ENCODE results near the gene ZFYVE21.

Gene ZFYVE21

DNA sequence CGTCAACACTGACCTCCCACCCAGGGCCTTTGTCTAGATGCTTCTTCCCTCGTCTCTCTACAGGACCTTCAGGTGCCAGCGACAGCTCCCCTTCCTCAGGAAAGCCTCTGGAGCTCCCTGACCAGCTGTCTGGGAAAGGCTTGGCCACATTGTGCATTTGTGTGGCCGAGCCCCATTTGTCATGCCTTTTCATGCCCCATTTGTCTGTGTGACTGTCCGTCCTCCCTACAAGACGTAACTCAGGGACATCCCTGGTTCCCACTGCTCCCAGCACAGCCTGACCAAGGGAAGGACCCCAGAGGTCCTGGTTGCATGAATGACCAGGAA lies 23.8 kb downstream of the ZFYVE21 start:
- DNase-seq = no peak

DNA sequence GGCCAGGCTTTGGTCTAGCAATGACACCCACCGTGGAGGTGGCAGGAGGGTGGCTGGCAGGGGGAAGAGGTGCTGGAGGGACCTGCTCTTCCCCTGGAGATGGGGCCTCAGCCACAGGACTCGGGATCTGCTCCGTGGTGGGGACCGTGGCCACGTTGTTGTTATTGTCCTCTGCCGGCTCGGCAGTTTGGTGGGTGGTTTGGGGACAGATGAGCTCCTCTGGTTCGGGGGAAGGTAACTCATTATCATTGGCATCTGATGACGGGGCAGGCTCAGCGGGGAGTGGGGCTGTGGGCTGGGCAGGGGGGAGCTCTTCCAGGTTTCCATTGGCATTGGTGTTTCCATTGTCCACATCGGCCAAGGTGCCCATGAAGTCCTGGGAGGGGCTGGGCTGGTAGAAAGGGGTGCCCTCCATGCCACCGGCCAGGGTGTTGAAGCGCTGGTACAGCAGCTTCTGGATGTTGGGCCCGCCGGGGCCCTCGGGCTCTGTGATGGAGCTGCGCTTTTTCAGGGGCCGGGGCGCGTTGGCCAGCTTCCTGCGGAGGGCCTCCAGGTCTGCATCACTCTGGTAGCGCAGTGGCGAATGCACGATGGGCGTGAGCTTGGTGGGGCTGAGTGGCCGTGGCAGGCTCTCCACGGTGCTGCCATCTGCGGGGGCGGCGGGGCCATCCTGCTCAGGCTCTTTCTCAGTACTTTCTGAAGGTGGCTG lies 24.3 kb downstream of the ZFYVE21 start:
- DNase-seq = no peak

DNA sequence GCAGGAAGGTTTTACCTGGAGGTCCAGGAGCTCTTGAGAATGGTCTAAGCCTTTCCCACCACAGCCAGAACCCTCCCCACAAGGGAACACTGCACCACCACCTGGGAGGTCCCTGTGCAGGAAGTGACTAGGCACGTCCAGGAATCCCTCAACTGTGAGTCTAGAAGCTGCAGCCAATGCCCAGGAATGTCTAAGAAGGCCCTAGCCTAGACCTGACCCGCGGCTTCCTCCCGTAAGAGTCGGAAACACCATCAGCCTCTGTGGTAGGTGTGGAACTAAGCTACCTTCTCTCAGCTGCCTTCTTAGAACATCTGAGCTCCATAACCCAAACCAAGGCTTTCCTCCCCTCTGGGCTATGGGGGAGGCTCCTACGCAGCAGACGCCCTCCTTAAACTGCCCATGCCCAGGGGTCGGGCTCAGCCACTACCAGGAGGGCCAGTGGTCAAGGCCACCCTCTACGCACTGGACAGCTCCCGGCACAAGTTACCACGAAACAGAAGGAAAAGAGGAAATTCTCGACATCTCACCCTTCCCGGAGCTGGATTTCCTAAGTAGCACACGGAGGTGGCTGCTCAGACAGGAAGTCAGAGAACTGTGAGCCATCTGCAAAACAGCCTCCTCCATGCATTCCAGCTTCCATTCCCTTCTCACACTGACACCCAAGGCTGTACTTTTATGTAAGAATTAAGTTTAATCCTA lies 25.5 kb downstream of the ZFYVE21 start:
- no peak for DNase-seq

DNA sequence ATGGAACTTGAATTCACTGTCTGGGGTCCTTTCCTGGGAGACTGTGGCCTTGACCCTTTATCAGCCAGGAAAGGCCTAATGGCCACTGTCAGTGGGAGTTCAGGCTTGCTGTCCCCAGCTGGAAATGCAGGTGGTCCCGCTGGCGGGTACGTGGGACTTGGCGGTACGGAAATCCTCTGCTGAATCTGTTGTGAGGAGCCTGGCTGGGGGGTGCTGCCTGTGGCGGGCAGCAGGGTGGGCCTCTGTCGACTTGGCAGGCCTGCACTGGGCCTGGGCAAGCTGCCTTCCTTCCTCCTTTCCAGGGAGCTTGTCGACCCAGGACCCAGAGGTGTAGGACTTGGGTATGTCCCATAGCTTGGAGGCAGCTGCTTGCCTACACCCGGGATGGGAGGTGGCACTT lies 26.3 kb downstream of the ZFYVE21 start:
- DNase-seq = no peak

DNA sequence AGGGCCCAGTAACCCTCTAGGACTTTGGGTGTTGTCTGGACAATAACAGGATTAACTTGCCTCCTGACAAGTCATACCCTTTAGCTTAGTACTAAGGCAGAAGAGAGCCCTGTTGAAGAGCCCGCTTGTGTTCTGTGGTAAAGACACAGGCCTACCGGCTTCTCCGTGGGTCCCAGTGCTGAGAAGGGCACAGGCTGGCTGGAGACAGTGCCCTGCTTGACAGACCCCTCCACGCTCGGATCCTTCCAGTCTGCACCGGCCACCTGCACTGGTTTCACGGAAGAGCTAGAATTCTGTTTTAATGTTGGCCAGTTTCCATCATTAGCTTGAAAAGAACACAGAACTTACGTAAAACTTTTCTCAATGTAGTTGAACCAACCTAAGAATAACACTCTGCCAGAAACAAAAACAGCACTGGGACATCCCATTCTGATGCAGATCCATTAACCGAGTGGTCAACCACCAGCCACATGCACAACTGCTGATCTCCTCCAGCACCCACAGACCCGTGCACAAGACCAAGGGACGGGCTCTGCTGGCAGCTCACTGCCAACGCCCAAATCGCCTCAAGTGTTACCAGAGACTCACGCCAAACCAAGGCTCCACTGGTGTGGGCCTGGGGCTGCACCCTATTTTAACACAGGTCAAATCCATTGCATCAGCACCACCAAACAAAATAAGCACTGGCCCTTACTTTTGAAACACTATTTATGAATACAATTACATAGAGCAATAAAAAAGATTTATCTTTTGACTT lies 27.1 kb downstream of the ZFYVE21 start:
- no peak for DNase-seq

DNA sequence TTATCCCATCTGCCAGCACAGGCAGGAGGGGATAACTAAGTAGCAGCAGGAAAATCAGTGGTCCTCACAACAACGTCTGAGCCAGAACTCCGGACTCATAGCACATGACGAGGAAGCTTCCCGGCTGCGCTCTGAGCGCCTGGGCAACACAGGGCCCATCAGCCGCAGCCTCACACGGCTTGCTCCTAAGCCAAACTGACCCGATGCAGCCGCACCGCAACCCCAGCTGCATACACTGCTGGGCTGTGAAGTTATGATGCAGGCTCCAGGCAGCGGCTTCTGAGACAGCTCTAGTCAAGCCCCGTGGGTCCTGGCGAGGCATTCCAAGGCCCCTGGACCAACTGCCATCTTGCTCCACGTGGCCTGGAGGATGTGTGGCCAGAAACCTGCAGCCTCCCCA lies 28.1 kb downstream of the ZFYVE21 start:
- no peak for DNase-seq

DNA sequence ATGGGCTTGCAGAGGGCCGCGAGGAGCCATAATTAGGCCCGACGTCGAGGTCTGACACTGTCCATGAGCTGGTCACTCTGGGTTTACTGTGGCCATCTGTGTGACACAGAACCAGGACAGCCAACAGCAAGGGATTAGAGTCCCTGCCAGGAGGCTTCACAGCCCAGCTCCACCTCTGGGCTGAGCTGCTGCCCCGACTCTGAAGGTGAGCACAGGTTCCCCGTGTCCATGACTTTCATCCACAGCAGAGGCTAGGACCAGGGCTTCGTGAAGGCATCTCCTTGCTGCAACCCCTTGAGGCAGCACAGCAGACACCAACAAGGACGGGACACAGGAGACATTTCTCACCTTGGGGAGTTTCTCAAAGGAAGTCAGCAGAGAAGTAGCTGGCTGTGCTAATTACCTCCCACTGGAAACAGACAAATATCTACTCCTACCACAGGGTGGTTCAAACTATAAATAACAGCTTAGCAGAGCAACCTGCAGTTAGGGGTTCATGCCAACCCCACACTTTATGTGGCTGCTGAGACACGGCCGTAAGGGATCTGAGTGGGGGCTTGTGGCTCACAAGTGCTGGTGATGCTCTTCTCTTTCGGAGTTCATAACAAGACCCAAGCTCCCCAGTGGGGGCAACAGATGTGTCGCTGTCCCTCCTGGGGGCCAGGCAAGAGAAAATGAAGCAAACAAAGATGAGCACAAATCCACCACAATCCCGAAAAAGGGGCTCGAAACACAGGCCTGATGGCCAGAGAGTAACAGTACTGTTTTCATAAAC lies 29.2 kb downstream of the ZFYVE21 start:
- no peak for DNase-seq

DNA sequence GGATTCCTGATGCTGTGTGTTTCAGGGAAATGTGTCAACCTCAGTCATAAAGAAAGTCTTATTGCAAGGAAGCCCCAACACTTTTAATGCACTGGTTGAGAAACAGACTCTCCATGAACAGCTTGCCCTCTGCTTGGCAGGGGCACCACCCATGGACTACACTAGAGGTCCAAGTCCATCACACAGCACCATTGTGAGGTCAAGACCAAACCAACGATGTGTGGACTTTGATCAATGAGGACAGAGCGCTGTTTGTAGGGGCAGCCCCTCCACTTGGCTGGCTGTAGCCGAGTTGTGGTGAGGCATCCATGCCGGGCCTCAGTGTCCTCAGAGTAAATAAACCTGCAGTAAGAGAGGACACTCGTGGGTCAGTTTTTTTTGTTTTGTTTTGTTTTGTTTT lies 29.8 kb downstream of the ZFYVE21 start:
- no peak for DNase-seq

DNA sequence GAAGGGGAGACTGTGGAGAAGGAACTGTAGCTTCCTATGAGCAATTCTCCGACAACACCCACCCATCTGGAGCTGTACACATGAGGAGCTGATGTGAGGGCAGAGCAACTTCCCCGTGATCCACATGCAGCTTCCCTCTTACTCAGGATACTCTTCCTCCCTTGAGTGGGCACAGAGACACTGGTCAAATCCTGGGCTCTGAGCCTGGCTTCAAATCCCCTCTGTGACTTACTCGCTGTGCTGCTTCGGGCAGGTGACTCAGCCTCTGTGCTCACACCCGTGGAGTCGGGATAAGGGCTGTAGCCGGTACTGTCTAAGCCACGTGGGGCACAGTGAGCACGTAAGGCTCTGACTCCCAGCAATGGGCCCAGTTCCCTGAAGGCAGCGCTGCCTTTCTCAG lies 31.1 kb downstream of the ZFYVE21 start:
- DNase-seq = no peak

DNA sequence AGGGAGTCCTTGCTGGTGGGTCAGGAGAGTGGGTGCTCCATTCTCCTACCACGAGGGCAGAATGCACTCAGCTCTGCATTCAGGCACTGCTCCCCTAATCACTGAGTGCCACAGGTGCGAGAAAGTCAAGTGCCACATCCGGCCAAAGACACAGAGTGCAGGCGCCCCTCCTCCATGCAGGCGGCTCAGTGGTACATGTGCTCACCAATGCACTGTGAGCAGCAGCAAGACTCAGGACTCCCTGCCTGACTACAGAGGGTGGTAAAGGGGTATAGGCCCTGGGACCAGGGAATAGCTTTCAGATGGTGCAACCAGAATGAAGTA lies 32.9 kb downstream of the ZFYVE21 start:
- peak; percentile 52 for DNase-seq

DNA sequence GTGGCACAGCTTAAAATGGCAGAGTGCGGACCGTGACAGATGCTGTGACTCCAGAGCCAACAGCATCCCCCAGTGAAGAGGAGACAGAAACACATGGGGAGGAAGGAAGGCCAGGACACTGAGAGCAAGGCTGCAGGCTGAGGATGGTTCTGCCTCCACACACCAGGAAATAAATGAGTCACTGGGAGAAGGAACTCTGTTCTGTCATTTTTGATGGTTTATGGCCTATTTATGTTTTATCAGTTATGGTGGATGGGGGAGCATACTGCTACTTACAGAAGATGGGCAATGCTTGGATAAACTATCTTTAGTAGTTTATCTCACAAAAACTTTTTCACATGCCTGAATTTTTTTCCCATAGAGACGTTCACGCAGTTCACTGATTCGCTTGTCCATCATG lies 33.8 kb downstream of the ZFYVE21 start:
- no peak for DNase-seq

DNA sequence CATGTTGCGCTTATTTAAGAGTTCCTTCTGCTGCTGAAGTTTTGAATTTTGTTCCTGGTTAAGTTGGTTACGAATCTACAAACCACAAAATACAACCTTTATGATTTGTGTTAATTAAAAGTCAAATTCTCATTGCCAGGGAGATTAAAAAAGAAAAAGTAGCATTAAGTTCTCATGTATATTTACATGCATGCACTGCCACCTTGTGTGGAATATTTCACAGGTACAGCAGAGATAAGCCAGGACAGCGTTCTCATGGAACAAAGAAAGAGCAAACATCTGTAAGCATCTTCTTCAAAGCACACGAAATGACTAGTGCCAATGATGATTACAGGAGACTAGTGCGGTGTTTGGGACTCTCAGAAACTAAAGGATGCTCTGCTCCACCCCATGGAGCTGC lies 34.2 kb downstream of the ZFYVE21 start:
- no peak for DNase-seq

DNA sequence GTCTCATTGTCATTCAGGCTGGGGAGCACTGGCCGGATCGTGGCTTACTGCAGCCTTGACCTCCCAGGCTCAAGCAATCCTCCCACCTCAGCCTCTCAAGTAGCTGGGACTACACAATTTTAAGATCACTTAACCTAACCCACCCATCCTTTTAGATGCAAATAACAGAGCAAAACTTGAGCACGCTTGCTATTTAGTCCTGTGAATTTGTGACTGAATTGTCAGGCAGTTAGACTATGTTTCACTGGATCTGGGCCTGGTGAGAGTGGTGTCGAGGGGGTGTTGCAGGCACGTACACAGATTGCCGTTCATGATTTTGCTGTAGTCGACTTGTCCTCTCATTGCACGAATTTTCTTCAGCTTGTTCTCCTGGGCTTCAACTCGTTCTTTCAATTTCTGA lies 38.2 kb downstream of the ZFYVE21 start:
- DNase-seq = no peak

DNA sequence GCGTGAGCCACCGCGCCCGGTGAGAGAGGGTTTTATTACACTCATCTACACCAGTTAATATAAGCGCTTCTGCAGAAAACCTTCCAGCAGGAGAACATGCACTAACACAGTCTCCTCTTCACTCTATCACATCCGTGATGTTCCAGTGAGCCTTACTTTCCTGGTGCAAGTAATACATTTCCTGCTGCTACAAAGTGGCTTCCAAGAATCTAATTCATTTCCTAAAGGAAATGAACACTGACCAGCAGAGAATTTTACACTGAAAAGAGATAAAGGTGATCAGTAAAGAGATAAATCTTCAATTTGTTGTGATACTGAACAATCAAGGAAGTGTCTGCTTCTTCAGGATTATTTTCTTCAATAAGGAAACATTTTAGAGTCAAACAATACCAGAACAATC lies 39.5 kb downstream of the ZFYVE21 start:
- DNase-seq = no peak

DNA sequence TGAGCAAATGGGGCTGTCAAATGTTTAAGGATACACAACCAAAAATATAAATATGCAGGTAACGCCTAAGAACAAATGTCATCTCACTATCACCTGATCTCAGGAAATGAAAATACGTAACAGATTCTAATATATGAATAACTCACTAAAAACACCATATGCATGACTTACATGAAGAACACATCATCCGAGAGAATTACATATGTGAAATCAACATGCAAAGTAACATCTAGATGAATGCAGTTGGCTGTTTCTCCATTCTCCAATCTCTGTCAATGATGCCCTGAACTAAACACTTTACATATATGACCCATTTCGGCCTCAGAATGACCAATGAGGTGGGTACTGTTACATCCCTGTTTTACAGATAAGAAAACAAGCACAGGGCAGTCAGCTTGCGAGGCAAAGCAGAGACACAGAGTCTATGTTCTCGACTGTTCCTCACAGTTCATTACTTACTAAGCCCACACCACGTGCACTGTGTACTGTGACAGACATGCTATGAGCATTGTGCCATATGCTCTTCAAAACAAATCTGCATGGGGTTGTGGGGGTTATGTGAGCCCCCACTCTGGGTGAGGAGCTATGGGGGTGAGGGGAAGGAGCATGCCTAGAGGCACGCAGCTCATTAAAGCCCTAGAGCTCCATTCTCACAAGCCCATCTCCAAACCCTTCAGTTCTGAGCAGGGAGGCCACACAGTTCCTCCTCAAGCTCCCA lies 42.6 kb downstream of the ZFYVE21 start:
- no peak for DNase-seq

DNA sequence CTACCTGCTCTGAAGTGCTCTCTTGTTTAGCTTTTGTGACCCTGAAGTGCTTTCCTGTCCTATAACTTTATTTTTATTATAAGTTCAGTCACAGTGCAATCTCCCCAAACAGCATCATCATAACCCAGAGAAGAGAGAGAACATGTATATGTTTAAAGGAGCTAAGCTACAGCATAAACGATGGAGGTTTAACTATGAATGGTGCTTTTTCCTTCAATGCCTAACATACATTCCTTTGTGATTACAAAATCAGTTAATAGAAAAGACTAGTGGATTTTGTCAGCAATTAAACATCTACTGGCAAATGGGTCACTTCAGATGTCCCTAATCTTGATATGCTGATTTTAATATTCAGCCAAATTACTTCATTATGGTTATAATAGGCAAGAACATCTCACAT lies 46.4 kb downstream of the ZFYVE21 start:
- no peak for DNase-seq

DNA sequence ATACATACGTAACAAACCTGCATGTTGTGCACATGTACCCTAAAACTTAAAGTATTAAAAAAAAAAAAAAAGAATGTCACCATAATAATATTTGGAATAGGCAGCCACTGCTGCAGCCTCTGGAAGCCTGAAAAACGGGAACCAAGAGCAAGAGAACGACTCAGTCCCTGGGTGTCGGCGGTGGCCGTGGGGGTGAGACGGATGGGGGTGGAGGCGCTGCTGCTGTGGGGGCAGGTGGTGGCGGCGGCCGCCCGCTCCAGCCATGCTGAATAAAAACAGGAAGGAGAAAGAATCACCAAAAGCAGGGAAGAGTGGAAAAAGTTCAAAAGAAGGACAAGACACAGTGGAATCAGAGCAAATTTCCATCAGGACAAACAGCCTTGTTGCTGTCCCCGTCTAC lies 46.9 kb downstream of the ZFYVE21 start:
- DNase-seq = no peak

DNA sequence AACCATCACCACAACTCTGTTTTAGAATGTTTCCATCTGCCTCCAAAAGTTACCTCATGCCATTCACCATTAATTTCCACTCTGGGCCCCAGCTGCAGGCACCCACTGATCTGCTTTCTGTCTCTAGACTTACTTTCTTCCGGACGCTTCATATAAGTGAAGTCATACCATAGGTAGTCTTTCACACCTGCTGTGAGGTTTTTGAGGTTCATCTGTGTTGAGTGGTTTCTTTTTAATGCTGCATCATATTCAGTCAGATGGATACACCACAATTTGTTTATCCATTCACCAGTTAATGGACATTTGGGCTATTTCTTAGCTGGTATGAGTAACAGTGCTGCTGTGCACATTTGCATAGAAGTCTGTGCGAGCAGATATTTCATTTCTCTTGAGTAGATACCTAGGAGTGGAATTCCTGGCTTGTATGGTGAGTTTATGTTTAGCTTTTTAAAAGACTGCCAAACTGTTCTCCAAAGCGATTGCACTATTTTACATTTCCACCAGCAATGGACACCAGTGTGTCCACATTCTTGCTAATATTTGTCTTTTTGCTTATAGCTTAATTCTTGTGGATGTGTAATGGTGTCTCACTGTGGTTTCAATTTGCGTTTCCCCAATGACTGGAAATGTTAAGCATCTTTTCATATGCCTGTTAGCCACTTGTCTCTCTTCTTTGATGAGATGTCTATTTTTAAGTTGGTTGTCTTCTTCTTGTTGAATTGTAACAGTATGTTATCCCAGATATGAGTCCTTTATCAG lies 48.3 kb downstream of the ZFYVE21 start:
- DNase-seq = no peak

DNA sequence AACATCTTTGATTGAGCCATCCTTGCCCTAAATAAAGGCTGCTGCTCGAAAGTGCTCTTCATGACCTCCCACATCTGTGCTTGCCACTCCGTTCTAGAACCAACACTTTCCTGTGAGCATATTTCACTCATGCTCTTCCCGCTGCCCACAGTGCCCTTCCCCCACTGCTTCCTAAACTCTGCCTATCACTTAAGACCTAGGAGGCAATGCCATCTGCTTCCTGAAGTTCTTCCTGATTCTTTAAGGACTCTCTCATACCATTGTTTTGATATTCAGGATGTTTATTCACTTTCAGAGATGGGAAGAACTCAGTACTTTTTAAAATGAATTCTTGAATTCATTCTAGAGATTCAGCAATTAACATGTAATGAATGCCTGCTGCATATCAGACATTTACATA lies 49.9 kb downstream of the ZFYVE21 start:
- no peak for DNase-seq

DNA sequence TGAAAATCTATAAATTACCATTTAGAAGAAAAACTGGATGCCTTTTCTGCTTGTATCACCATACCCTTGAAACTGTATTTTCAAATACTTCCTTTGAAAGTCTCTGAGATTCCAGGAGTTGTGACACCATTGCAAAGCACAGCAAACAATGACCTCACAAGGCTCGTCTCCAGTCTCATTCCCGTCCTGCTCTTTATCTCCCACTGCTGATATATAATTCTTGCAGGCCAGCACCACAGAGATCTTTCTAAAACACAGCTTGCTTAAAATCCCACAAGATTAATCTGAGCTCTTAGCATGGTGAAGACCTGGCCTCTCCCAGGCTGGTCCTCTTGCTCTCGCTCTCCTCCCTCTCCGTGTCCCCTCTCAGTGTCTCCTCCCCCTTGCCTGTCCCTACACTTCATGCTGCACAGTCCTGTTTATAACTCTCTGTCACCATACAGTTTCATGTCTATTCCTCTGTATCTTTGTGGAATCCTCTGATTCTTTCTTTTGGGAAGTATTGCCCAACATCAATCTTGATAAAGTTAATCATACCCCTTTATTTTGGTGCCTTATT lies 51.8 kb downstream of the ZFYVE21 start:
- DNase-seq = no peak

DNA sequence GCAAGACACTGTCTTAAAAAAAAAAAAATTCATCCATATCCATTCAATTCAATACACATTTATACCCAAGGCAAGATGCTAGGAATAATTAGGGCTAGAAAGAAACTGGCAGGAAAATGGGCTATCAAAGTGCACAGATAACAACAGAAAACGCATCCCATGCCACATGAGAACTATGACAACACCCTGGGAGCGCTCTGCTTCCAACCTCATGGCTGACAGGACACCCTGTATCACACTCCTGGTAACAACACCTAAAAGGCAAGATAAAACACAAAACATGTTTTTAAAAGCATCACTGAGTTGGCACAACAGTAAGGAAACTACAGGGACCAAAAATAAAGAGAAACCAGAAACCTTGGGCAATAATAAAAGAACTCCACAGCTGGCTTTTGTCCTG lies 54.9 kb downstream of the ZFYVE21 start:
- DNase-seq = no peak

DNA sequence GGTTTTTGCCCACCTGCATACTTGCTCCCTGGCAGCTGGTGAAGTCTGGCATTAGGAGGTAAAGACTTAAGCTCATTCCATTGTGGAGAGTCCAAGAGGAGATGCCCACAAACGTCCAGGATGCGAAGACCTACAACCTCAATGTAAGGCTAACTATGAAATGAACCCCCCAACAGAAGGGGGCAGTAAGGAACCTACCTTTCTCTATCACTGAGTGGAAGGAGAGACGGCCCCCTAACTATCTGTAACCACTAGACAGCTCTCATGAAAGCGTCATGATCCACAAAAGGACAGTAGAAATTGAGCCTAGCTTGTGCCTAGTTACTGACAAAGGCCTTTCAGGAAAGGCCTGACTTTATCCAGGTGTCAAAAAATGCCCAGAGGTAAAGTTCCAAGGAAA lies 55.3 kb downstream of the ZFYVE21 start:
- DNase-seq = no peak

Data from activated naive CD4-positive, alpha-beta T cell treated with anti-CD3 and anti-CD28 coated beads, Interleukin-2, amount 50 U/mL, for 16 hours (primary cell).